Mammary epithelial cell (primary cell): ENCODE data around the gene CLEC3B.

Source experiments
- EZH2 ChIP-seq: IDR thresholded peaks from 2 replicates; pipeline ENCODE4 v1.6.1; 2012; ENCODE audit warnings: low read length, inconsistent platforms, borderline replicate concordance
- TF ChIP-seq, protein P1 (sequence below), 2 donors: IDR thresholded peaks in 1 of 2; conservative IDR thresholded peaks in 1 of 2; 2 replicates each; pipeline ENCODE4 v1.5.1; 2011 to 2012; ENCODE audit warnings: inconsistent platforms in 2 of 2, low read length in 2 of 2, mild to moderate bottlenecking in 2 of 2, control low read depth in 1 of 2, low read depth in 1 of 2; ENCODE audit not compliant: insufficient read depth in 1 of 2; ENCODE audit errors: extremely low read depth in 1 of 2

- TF ChIP-seq, protein P1, sequence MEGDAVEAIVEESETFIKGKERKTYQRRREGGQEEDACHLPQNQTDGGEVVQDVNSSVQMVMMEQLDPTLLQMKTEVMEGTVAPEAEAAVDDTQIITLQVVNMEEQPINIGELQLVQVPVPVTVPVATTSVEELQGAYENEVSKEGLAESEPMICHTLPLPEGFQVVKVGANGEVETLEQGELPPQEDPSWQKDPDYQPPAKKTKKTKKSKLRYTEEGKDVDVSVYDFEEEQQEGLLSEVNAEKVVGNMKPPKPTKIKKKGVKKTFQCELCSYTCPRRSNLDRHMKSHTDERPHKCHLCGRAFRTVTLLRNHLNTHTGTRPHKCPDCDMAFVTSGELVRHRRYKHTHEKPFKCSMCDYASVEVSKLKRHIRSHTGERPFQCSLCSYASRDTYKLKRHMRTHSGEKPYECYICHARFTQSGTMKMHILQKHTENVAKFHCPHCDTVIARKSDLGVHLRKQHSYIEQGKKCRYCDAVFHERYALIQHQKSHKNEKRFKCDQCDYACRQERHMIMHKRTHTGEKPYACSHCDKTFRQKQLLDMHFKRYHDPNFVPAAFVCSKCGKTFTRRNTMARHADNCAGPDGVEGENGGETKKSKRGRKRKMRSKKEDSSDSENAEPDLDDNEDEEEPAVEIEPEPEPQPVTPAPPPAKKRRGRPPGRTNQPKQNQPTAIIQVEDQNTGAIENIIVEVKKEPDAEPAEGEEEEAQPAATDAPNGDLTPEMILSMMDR (conservative IDR thresholded peaks at IDR 0.05 in 1 of 2, IDR thresholded peaks at IDR 0.05 in 1 of 2; ENCODE audit: extremely low read depth in 1 of 2, insufficient read depth in 1 of 2, low read depth in 1 of 2, low read length in 2 of 2): no peak
- no peak for TF ChIP-seq EZH2
Measured at GRCh38 chr3:45027441-45027840, 1.3 kb downstream of the CLEC3B start.
